Progenitor cell of endocrine pancreas (in vitro differentiated cells): ENCODE data around the gene GADL1. TPM values are rescaled to one million over a fixed set of nuclear protein-coding genes. Genes with fewer than 3 reads are reported as not detected.

ENCODE experiments used
- DNase-seq: peaks from one replicate; pipeline ENCODE4 v3.0.0; 2021; ENCODE audit warnings: low spot score; ENCODE audit not compliant: unreplicated experiment
- H3K27ac Mint-ChIP-seq: 2 replicates; pipeline ENCODE4 v1.8.0; 2021; ENCODE audit warnings: mild to moderate bottlenecking, moderate library complexity, mixed read lengths
- H3K27me3 Mint-ChIP-seq: 2 replicates; pipeline ENCODE4 v1.8.0; 2021; ENCODE audit warnings: mixed read lengths
- H3K36me3 Mint-ChIP-seq: 2 replicates; pipeline ENCODE4 v1.8.0; 2022; ENCODE audit warnings: mixed read lengths; ENCODE audit not compliant: insufficient read depth
- H3K4me1 Mint-ChIP-seq: 2 replicates; pipeline ENCODE4 v1.8.0; 2021; ENCODE audit warnings: low read depth, mixed read lengths
- H3K4me3 Mint-ChIP-seq: 2 replicates; pipeline ENCODE4 v1.8.0; 2021; ENCODE audit warnings: low read depth, mild to moderate bottlenecking, moderate library complexity, mixed read lengths
- H3K9me3 Mint-ChIP-seq: 2 replicates; pipeline ENCODE4 v1.8.0; 2021; ENCODE audit warnings: low read depth, mixed read lengths
- CTCF ChIP-seq: fragments of 200-600 bp; sonication (generic); IDR thresholded peaks from one replicate; pipeline ENCODE4 v1.5.0; 2021; ENCODE audit warnings: antibody characterized with exemption, mild to moderate bottlenecking; ENCODE audit not compliant: unreplicated experiment
- total RNA-seq: library from RNA; stranded (reverse); gene quantifications from 2 replicates; pipeline ENCODE4 v1.2.1, GENCODE V29; 2021

GADL1 gene
- total RNA-seq, 1 donor from 2014 or later, result 1.9 TPM

GRCh38 chr3:30751610-30752299, 142.7 kb downstream of the GADL1 start:
- Mint-ChIP-seq H3K4me3 (no peak overlapping the region), H3K27me3 (no peaks in the 10 kb centered on the region), H3K27ac (no peak overlapping the region), H3K9me3 (no peaks in the 10 kb centered on the region), H3K36me3 (no peaks in the 10 kb centered on the region), H3K4me1 (peaks cover 21% of the 10 kb centered on the region)
- no peak for DNase-seq
- TF ChIP-seq CTCF, result peak; percentile 47

- no peaks in the 10 kb centered on the region for H3K27me3 Mint-ChIP-seq
- H3K27ac Mint-ChIP-seq, result no peak overlapping the region
- no peak for DNase-seq
- no peak for TF ChIP-seq CTCF
- peaks cover 21% of the 10 kb centered on the region for H3K4me1 Mint-ChIP-seq
- H3K9me3 Mint-ChIP-seq, result no peaks in the 10 kb centered on the region
- H3K36me3 Mint-ChIP-seq, result no peaks in the 10 kb centered on the region
- H3K4me3 Mint-ChIP-seq, result no peak overlapping the region
These were observed 143.5 kb downstream of the GADL1 start for GRCh38 chr3:30750967-30751366.

- Mint-ChIP-seq H3K4me1 (peaks cover 21% of the 10 kb centered on the region), H3K4me3 (no peak overlapping the region), H3K27me3 (no peaks in the 10 kb centered on the region), H3K9me3 (no peaks in the 10 kb centered on the region), H3K36me3 (no peaks in the 10 kb centered on the region), H3K27ac (no peak overlapping the region)
- no peak for TF ChIP-seq CTCF
- DNase-seq, result no peak
These were observed 145.2 kb downstream of the GADL1 start for GRCh38 chr3:30749230-30749629.

- Mint-ChIP-seq H3K27me3 (no peaks in the 10 kb centered on the region), H3K9me3 (no peaks in the 10 kb centered on the region), H3K36me3 (no peaks in the 10 kb centered on the region), H3K4me3 (no peak overlapping the region), H3K4me1 (peaks cover 24% of the 10 kb centered on the region), H3K27ac (no peak overlapping the region)
- peak; percentile 57 for TF ChIP-seq CTCF
- DNase-seq, result no peak
These were observed 146.6 kb downstream of the GADL1 start for GRCh38 chr3:30747771-30748281.

GRCh38 chr3:30743641-30744317, 150.7 kb downstream of the GADL1 start:
- Mint-ChIP-seq H3K27me3 (no peaks in the 10 kb centered on the region), H3K36me3 (no peaks in the 10 kb centered on the region), H3K4me1 (peaks cover 22% of the 10 kb centered on the region), H3K4me3 (no peak overlapping the region), H3K27ac (peak overlapping the region; percentile 65), H3K9me3 (no peaks in the 10 kb centered on the region)
- no peak for DNase-seq
- TF ChIP-seq CTCF, result no peak
